ENCODE measurements around the gene TM2D3.

The TM2D3 gene

DNA sequence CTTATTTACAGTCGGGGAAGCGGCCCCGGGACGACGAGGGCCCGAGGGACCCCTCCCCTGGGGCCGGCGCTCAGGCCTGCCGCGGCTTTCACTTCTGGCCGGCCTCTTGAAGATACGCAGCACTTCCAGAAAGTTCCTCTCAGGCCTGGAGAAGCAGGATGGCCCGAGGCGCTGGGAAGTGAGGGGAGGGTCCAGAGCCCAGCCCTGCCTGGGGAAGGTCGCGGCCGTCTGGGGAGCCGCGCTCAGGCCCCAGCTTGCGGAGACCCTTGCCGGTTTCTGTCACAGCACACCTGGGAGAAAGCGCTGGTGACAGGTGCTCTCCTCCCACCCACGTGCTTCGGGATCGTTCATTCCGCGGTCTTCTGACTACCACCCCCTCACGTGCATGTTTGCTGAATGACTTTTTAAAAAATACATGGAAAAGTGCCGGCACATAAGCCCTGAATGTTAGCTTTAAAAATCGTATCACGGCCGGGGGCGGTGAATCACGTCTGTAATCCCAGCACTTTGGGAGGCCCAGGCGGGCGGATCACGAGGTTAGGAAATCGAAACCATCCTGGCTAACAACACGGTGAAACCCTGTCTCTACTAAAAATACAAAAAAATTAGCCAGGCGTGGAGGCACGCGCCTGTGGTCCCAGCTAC, 727 bp upstream of the TM2D3 start:
- TF ChIP-seq, protein P1, sequence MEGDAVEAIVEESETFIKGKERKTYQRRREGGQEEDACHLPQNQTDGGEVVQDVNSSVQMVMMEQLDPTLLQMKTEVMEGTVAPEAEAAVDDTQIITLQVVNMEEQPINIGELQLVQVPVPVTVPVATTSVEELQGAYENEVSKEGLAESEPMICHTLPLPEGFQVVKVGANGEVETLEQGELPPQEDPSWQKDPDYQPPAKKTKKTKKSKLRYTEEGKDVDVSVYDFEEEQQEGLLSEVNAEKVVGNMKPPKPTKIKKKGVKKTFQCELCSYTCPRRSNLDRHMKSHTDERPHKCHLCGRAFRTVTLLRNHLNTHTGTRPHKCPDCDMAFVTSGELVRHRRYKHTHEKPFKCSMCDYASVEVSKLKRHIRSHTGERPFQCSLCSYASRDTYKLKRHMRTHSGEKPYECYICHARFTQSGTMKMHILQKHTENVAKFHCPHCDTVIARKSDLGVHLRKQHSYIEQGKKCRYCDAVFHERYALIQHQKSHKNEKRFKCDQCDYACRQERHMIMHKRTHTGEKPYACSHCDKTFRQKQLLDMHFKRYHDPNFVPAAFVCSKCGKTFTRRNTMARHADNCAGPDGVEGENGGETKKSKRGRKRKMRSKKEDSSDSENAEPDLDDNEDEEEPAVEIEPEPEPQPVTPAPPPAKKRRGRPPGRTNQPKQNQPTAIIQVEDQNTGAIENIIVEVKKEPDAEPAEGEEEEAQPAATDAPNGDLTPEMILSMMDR (IDR thresholded peaks at IDR 0.05; ENCODE audit: extremely low read depth, insufficient read depth, missing control alignments), result no peak
- in situ Hi-C loops (cut with MboI; ENCODE audit: low pct_unique_long_range_greater_than_20kb, low sequenced_read_pairs, unreplicated experiment), result no loop called here
- DNase-seq (ENCODE audit: low spot score), result peak; percentile 35

DNA sequence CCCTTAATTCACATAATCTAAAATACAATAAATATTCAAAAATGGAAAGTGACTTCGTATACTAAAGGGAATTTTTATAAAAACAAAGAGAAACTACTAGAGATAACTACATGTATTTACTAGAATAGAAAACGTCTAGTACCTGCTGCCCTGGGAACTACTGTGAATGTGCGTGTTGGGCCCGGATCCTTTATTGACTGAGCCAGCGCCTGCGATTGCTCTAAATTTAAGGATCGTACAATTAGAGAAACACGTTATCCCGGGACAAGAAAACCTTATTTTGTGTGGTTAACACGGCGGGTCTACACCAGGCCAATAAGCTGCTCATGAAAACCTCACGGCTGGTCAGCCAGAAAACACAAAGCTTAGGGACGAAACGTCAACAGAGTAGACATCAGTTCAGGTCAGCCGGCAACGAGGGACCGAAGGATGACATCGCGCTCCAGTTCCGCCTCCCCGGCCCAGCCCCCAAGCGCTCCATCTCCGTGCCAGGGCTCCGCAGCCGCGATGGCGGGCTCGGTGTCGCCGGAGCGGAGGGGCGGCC, 555 bp downstream of the TM2D3 start:
- DNase-seq (ENCODE audit: low spot score), result no peak
- in situ Hi-C loops (cut with MboI; ENCODE audit: low pct_unique_long_range_greater_than_20kb, low sequenced_read_pairs, unreplicated experiment), result no loop called here
- TF ChIP-seq, protein P1 (IDR thresholded peaks at IDR 0.05; ENCODE audit: extremely low read depth, insufficient read depth, missing control alignments), result no peak

DNA sequence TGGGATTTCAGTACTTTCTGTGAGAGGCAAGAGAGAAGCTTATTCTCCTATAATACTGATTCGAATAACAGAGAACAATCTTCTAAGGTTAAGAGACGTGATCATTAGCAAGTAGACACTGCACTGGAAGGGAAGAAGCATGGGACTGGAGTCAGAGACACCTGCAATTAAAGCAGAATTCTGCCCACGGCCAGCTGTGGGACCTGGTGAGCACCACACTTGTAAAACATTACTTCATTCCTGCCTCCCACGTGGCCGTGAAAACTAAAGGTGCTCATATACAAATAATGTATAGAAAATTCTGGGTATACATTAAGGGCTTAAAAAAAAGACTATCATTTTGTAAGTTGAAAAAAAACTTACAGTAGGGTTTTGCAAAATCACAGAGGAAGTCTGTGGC, 2.0 kb downstream of the TM2D3 start:
- TF ChIP-seq, protein P1 (IDR thresholded peaks at IDR 0.05; ENCODE audit: extremely low read depth, insufficient read depth, missing control alignments), result no peak
- DNase-seq (ENCODE audit: low spot score), result no peak

DNA sequence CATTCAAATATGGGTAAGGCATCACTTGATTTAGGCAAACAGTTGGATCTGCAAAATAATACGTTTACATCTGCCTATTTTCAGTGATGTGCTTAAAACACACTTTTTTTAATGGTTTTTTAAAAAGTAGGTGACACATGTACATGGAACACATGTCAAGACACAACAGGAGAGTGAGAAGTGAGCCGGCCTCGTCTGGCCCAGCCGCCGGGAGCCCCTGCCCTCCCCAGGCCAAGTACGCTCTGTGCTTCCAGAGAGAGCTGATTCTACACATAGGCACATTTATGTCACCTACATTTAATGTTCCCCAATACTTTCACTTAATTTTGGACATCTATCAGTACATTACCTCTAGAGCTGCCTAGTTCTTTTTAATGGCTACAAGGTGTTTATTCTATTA, 3.8 kb downstream of the TM2D3 start:
- no peak for DNase-seq (ENCODE audit: low spot score)
- TF ChIP-seq, protein P1 (IDR thresholded peaks at IDR 0.05; ENCODE audit: extremely low read depth, insufficient read depth, missing control alignments), result no peak
- in situ Hi-C loops (cut with MboI; ENCODE audit: low pct_unique_long_range_greater_than_20kb, low sequenced_read_pairs, unreplicated experiment), result no loop called here

More for the DNA sequence above, 2.0 kb downstream of the TM2D3 start:
- in situ Hi-C loops (cut with MboI; ENCODE audit: low pct_unique_long_range_greater_than_20kb, low sequenced_read_pairs, unreplicated experiment), result no loop called here

DNA sequence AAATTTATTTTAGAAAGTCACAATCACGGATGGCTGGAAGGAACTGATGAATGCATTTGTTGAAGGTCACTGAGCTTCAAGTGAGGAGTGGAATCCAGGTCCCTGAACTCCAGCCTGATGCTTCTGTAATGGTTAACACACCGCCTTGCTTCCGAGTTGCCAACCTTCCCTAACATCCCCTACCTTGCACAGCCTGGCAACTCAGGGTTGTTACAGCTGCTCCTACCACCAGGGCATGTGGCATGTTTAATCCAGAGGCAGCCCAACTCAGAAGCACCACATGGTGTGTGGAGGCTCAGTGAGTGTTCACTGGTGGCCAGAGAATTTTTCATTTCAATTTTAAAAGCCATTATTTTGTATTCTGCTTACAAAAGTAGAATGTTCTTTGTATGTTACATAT, 4.9 kb downstream of the TM2D3 start:
- no peak for DNase-seq (ENCODE audit: low spot score)
- in situ Hi-C loops (cut with MboI; ENCODE audit: low pct_unique_long_range_greater_than_20kb, low sequenced_read_pairs, unreplicated experiment), result no loop called here
- TF ChIP-seq, protein P1 (IDR thresholded peaks at IDR 0.05; ENCODE audit: extremely low read depth, insufficient read depth, missing control alignments), result no peak

DNA sequence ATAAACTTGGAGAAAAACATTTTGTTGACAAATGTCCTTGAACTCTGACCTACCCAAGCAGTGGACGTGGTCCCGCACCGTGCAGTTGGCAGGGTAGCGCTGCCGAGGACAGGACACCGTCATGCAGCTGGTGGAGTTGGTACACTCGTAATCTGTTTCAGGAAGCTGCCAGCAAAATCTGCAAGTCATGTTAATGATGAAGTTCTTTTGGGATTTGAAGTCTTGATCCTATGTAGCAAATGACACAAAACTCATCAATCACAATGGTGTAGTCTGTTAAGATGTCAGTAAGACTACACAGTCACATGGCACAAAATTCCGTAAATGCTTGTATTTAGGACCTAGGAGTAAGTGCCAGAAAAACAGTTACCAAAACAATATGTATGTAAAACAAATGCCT, 5.5 kb downstream of the TM2D3 start:
- in situ Hi-C loops (cut with MboI; ENCODE audit: low pct_unique_long_range_greater_than_20kb, low sequenced_read_pairs, unreplicated experiment), result no loop called here
- TF ChIP-seq, protein P1 (IDR thresholded peaks at IDR 0.05; ENCODE audit: extremely low read depth, insufficient read depth, missing control alignments), result no peak
- no peak for DNase-seq (ENCODE audit: low spot score)

Measured in GM13977 (cell line).